SHP77 treated with DMSO at 0.1 percent for 48 hours (cell line): ENCODE measurements around the gene INPP1.

Experiments used
- DNase-seq: peaks from one replicate; lab custom pipeline; 2025; lab: John Stamatoyannopoulos, UW

The INPP1 gene

GRCh38 chr2:190362894-190363293 lies 19.5 kb downstream of the INPP1 start:
- DNase-seq = no peak

DNA sequence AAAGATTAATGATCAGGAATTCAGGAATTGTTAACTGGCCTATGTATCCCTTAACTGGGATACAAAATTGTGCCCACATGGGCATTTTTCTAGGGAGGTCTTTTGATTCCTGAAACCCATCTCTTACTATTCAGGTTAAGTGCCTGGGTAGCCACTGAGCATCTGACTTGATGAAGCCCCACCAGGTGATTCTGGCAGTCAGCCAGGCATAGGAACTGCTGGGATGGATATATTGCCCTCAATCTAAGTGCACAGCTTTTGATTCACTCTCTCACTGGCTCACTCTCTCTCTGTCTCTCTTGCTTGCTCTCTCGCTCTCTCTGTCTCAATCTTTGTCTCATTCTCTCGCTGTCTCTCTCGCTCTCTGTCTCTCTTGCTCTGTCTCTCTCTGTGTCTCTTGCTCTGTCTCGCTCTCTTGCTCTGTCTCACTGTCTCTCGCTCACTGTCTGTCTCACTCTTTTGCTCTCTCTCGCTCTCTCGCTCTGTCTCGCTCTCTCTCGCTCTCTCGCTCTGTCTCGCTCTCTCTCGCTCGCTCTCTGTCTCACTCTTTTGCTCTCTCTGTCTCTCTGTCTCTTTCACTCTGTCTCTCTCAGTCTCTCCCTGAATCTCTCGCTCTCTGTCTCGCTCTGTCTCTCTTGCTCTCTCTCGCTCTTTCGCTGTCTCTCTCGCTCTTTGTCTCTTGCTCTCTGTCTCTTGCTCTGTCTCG lies 22.3 kb downstream of the INPP1 start:
- no peak for DNase-seq

DNA sequence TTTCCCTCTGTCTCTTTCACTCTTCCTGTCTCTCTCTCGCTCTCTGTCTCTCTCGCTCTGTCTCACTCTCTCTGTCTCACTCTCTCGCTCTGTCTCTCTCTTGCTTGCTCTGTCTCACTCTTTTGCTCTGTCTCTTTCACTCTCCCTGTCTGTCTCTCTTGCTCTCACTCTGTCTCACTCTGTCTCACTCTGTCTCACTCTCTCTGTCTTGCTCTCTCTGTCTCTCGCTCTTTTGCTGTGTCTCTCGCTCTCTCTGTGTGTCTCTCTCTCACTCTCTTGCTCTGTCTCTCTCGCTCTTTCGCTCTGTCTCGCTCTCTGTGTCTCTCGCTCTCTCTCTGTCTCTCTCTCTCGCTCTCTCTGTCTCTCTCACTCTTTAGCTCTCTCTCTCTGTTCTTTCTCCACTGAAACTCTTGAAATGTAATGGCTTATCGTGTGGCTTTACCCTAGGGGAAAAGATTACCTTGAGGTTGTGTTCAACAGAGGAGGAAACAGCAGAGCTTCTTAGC lies 22.9 kb downstream of the INPP1 start:
- DNase-seq = no peak

- DNase-seq = no peak
These were observed 23.7 kb downstream of the INPP1 start for GRCh38 chr2:190367091-190367490.

- no peak for DNase-seq
These were observed 26.2 kb downstream of the INPP1 start for GRCh38 chr2:190369635-190370034.

DNA sequence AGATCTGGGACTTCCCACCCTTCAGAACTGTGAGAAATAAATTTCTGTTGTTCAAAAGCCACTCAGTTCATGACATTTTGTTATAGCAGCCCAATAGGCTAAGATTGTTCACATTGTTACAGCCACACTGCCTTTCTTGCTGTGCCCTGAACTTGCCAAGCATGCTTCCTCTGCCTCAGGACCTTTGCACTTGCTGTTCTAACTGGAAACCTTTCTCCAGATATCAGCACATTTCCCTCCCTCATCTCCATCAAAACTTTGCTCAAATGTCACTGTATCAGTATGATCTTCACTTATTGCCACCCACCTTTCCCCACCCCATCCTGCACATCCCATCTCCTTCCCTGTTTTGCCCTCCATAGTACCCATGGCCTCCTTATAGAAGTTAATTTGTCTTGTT lies 32.7 kb downstream of the INPP1 start:
- no peak for DNase-seq

DNA sequence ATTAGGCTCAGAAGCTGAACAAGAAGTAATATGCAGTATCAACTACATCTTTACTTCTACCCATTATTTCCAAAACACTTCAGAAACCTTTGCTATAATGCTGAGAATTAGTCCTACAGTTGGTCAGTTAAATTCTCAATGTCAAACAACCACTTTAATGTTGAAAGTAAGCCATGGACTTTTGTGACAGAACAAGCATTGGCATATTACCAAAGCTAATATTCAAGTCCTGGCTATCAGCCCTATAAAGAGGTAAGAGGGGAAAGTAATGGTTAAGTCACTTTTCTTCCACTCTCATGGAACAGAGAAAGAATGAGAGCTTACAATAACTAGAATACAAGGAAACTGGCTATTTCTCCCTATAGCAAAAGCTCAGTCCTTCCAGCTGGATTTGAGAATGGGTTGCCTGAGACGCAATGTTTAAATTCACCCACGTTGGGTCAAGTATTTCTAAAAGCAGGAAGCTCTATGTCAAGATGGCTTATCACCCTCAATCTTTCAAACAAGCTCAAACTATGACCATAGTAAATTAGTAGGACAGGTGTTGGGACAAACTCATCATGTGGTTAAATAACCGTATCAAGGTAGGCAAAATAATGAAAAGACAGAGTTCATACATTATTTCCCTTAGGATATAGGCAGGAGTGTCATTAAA lies 33.3 kb downstream of the INPP1 start:
- no peak for DNase-seq

DNA sequence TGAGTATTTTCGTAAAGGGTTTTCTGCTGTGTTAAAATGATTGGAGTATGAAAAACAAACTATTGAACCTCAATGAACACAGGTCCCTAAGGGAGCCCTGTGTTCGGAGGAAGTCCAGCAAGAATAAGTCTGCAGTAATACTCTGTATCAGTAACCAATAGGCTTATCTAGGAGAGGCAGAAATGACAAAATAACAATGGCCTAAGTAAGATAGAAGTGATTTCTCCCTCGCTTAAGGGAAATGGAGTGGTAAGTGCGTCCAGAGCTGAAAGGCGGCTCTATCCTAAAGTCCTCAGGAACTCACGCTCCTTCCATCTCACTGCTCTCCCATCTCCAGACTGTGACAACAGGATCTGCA lies 35.5 kb downstream of the INPP1 start:
- no peak for DNase-seq

- DNase-seq = peak; percentile 56
These were observed 36.0 kb downstream of the INPP1 start for GRCh38 chr2:190379249-190379964.

DNA sequence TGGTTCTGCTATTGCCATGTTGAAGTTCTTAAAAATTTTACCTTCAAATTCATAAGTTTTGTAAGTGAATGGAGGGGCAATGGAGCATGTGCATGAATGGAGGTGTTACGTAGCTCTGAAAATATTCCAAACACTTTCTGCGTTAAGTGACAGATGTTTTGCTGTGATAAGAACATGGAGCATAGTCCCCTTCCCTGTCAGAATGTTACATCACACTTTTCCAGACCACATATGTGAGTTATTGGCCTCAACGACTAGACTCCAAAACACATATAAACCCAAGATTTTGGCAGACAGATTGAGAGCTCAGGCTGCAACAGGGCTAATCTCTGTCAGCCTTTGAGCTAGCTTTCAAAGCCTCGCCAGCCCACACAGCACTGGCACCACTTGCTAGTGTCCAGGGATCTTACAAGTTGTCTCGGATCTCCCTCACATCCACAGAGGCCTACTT lies 37.6 kb downstream of the INPP1 start:
- DNase-seq = no peak

DNA sequence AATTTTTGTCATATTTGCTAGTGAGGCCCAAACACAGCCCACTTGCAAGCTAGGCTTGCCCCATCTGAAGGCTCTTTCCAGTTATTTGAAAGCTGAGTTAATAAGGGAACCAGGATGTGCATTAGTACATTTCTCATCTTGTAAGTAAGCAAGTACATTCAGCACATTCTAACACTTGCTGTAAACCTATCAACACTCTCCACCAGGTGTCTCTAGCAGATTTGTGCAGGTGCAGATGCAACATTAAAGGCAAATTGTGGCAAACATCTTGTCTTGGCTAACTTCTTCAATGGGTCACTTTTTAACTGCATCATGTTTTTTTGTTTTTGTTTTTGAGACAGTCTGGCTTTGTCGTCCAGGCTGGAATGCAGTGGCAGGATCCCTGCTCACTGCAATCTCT lies 39.5 kb downstream of the INPP1 start:
- peak; percentile 28 for DNase-seq

DNA sequence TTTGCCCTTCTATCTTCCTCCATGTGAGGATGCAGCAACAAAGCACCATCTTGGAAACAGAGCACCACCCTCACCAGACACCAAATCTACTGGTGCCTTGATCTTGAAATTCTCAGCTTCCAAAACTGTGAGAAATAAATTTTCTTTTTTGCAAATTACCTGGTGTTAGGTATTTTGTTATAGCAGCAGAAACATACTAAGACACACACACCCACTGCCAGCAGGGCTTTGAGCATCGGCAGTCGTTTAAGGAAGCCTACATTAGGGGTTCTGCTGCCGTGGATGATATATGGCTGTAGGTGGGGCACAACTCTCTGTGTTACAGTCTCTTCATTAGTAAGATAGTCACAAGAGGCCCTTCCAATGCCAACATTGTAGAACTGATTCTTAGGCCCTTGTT lies 44.0 kb downstream of the INPP1 start:
- no peak for DNase-seq

GRCh38 chr2:190396271-190396670 lies 52.9 kb downstream of the INPP1 start:
- no peak for DNase-seq

- no peak for DNase-seq
These were observed 59.7 kb downstream of the INPP1 start for GRCh38 chr2:190402986-190403603.

GRCh38 chr2:190404487-190404886 lies 61.1 kb downstream of the INPP1 start:
- no peak for DNase-seq

- no peak for DNase-seq
These were observed 61.7 kb downstream of the INPP1 start for GRCh38 chr2:190405070-190405469.

DNA sequence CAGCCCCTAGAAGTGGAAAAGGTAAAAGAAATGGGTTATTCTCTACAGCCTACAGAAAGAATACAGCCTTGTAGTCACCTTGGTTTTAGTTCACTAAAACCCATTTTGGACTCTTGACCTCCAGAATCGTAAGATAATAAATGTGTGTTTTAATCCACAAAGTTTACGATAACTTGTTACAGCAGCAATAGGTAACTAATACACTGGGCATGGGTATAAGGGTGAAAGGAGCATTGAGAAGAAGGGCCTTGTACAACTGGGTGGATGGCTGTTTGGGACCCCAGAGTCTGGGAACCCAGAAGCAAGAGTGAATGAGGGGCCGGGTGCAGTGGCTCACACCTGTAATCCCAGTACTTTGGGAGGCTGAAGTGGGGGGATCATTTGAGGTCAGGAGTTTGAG lies 62.6 kb downstream of the INPP1 start:
- no peak for DNase-seq

GRCh38 chr2:190406805-190407204 lies 63.4 kb downstream of the INPP1 start:
- no peak for DNase-seq

- no peak for DNase-seq
These were observed 63.9 kb downstream of the INPP1 start for GRCh38 chr2:190407246-190407661.

GRCh38 chr2:190407662-190408537 lies 64.5 kb downstream of the INPP1 start, which contains the start of gene MFSD6:
Gene MFSD6 (plus strand): TSS chr2:190408355. CDS start chr2:190436030, 27,675 bp downstream.
- DNase-seq = peak; percentile 17

- peak; percentile 49 for DNase-seq
These were observed 65.3 kb downstream of the INPP1 start for GRCh38 chr2:190408538-190409271.
